Activated gamma-delta T cell treated with Interleukin-2 at 50 U/mL for 16 hours (primary cell): ENCODE results near the gene ACOX1.

Experiments
- DNase-seq: peaks from one replicate; pipeline ENCODE4 v3.0.0-alpha.2; 2020

The ACOX1 gene

DNA sequence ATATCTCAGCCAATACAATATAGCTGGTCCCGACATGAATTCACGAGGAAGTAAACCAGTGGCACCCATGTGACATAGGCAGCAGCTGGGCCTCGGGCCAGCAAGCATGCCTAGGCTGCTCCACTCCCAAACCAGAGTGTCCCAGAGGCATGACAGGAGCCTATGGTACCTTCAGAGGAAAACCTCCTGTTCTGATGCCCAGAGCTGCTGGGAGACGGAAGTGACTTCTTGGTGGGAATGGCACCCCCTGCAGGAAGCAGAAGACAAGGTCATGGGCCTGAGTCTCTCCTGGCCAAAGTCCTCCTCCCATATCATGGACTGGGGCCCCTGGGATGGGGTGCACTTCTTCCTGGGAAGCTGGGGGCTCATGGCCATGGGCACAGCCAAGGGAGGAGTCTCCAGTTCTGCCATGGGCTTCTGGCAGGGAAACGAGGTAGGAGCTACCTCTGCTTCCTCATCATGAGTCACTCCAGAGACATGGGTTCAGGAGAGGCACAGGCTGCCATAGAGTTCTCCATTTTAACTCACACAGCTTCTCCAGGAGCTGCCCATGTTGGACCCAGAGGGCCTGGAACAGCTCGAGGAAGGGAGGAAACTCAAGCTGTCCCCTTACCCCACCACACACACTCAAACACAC, 51.6 kb downstream of the ACOX1 start:
- DNase-seq, result no peak

DNA sequence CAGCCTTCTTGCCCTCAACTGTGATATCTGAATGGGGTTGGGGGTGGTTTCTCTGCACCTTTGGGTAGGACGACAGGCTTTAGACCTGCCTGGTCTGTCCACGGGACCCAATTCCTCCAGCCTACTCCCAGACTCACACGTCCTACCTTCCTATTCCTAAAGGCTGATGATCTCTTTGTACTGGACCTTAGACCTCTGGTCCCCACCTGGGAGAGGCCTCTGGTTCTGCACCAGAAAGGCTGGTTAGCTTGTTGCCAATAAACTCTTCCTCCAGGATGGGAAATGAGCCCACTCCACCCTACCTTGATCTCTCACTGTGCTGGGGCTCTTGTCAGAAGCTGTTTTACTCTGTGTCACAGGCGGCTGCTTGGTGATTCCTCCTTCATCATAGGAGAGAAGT, 52.5 kb downstream of the ACOX1 start:
- no peak for DNase-seq

DNA sequence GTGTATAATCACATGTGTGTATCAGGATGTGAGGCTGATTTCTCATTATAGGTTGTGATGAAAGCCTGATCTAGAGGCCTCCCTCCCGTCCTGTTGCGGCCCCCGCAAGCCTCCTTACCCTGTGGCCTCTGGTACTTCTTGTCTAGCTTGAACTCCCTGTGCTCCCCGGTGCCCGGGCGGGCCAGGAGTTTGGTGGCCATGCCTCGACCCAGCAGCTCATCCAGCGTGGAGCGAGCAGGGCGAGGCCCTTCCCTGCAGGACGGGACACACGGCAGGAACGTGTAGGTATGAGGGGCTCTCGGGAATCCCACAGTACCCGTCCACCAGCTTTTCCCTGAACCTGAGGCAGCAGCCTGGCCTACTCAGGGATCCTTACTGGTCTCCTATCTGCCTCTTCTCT, 53.1 kb downstream of the ACOX1 start:
- DNase-seq, result no peak

DNA sequence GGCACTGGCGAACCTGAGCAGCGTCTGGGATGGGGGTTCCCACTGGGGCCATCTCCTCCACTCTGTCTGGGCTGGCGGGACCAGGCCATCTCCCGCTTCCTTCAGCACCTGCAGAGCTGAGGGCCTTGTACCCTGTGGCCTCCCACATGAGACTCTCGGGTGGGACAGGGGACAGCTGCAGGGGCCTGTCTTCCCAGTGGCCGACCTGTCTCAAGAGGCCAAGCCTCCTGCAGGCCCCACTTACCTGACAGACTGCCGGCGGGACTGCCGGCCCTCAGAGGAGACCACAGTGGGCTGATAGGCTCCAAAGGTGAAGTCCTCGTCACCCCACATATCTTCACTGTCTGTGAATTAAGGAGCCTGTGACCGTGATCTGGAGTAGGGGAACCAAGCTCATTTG, 53.9 kb downstream of the ACOX1 start:
- DNase-seq, result no peak

DNA sequence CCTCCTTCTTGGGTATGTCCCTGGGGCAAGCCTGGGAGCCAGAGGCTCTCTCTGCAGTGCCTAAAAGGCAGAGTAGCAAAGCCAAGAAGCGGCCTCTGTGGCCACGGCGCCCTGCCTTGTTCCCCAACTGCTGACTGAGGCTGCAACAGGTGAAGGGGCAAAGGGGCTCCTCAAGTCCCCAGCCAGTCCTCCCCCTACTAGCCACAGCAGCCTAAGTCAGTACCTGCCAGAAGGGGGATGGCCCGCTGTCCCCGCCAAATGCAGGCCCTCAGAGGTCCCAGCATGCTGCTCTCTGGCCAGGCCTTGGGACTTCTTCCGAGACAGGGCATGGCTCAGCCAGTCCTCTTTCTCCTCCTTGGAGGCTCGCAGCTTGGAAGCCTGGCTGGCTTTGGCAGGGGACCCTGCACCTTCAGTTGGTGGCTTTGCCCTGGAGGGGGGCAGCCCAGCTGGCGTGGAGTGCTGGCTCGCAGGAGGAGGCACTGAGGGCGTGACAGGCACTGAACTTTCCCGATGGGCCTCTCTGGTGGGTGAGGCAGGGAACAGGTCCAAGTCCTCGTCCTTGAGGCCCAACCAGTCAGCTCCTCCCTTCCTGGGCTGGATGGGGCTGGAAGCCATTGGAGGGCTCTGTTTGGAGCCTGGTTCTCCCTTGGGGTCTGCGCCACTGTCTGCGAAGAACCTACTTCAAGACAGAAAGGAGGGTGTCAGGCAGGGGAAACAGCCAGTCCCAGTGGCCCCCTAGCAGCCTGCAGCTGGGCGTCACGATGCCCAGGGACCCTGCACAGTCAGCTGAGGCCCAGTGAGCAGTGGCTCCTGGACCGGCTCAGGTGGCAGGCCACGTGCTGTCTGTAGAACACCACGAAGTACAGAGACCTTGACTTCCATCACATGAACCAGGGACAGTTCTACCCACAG, 55.7 kb downstream of the ACOX1 start:
- no peak for DNase-seq

DNA sequence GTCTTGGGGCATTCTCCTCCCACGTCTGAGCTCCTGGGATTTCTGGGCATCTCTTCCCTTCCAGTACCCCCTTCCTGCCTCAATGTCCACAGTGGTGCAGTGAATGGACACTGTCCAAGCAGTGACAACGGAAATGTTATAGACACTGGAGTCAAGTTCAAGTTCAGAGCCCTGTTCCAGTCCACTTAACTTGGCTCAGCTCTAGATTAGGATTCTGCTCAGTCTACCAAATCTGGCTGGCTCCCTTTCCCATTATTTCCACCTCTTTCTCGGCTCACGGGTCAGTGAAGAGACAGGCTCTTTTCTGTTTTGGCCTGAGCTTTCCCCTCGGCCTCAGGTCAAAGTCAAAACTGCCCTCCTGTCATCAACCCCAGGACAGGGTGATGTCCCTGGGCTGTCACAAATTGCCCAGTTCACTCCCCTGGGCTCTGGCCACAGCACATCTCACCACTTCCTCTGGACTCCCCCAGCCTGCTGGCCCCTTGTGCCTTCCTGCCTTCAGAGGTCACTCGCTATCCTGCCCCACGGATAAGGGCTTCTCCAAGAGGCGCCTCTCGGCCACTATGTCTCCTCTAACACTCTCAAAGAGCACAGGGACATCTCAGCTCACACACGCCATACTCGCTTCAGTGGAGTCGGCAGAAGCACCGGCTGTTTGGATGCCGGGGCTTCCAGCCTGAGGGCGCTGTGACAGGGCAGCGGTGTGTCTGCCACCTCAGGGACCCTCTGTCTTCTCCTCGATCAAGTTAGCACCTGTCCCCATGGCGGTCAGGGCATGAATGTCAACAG, 56.6 kb downstream of the ACOX1 start:
- no peak for DNase-seq

DNA sequence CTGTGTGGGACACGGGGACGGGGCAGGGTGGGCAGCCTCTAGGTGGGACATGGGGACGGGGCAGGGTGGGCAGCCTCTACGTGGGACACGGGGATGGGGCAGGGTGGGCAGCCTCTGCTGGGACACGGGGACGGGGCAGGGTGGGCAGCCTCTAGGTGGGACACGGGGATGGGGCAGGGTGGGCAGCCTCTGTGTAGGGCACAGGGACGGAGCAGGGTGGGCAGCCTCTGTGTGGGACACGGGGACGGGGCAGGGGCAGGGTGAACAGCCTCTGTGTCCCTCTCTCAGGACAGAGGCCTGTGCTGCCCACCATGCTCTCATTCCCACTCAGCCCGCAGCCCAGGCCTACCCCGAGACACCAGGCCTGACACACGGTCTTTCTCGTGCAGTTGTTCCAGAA, 57.4 kb downstream of the ACOX1 start:
- no peak for DNase-seq

DNA sequence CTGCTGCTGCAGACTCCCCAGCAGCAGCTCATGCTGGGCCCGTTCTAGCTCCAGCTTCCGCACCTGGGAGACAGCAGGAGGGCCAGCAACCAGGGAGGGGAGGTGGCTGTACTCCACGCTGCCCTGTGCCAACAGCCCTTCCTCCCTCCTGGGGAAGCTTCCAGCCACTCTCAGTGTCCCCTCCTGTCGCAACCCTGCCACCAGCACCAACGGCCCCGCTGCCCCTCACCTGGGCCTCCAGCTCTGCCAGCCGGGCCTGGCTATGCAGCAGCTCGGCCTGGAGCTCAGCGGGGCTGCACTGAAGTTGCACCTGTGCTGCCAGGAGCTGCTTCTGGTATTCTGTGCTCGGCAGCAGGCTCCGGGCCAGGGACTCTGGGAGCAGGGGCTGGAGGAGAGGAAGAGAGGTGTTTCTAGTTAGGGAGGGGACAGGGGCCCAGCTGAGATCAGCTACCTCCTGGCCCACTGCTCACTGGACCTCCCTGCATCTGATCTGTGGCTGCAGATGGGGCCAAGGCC, 58.9 kb downstream of the ACOX1 start:
- no peak for DNase-seq

DNA sequence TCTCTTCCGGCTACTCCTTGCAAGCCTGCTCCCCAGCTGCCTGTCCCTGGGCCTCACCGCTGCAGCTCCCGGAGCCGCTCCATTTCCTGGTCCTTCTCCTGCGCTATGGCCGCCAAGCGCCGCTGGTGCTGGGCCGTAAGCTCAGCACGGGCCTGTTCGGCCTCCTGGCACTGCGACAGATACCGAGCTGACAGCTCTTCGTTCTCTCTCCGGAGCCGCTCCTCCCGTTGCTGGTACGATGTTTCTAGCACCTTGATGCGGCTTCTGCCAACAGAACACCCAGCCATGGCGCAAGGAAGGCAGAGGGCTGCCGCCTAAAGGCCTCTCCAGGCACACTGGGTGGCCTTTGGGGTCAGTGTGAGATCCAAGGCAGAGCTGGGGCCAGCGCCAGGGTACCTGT, 59.4 kb downstream of the ACOX1 start:
- no peak for DNase-seq

DNA sequence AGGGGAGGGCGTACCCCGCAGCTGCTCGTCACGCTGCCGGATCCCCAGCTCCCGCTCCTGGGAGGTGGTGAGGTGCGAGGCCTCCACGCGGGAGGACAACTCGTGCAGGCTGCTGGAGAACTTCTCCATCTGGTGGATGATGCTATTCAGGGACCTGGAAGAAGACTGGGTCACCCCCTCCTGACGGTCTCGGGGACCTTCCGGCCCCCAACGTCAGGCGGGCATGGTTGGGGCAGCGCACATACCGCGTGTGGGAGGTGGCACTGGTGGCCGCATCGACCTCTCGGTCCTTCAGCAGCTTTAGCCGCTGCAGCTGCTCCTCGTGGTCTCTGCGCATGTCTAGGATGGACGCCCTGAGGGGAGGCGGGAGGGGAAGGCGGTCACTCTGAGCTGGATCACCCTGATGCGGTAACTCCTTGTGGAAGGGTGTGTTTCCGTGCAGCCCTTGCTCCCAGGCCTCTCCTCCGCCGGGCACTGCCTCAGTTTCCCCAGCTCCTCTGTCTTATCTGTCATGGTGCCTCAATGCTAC, 61.0 kb downstream of the ACOX1 start:
- DNase-seq, result no peak

DNA sequence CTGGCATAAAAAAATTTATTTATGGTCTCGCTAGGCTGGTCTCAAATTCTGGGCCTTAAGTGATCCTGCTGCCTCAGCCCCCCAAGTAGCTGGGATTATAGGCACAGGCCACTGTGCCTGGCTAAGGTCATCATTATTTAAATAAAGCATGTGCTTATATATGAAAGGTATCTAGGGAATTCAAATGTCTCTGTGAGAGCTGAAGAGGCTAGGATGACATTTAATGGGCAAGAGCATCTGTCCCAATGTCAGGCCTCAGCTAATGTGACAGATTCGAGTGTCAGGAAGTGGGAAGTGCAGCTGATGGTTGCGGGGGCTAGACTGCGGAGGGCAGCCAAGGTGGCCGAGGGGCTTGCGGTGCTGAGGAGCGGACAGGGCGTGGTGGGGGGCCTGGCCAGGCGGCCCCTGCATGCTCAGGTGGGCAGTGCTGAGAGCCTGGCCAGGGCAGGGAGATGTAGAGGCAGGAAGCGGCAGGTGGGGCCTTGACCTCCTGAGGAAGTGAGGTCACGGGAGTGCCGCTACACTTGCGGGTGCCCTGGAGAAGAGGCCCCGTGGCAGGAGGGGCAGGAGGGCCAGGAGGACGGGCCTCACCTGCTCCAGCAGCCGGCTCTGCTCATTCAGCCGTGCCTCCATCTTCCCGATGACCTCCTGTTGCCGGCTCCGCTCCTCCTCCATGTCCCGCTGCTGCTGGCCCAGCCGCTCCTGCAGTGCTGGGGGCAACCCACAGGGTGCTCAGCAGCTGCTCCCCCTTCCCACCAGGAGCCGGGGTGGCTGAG, 61.6 kb downstream of the ACOX1 start:
- no peak for DNase-seq

DNA sequence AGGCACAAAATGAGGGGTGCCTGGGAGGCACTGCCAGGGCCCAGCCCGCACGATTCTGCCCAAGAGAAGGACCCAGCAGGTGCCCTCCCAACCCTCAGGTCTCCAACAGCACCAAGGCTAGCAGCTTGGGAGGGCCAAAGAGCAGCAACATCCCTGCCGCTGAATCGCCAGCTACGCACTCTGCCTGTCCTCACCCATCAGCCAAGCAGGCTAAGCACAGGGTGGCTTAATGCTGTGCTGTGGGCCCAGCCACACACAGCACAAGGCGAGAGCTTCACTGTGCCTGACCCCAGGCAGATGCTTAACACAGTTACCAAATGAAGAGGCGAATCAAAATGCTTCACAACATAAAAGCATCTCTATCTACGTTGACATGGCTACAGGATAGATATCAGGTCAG, 63.7 kb downstream of the ACOX1 start:
- DNase-seq, result no peak

DNA sequence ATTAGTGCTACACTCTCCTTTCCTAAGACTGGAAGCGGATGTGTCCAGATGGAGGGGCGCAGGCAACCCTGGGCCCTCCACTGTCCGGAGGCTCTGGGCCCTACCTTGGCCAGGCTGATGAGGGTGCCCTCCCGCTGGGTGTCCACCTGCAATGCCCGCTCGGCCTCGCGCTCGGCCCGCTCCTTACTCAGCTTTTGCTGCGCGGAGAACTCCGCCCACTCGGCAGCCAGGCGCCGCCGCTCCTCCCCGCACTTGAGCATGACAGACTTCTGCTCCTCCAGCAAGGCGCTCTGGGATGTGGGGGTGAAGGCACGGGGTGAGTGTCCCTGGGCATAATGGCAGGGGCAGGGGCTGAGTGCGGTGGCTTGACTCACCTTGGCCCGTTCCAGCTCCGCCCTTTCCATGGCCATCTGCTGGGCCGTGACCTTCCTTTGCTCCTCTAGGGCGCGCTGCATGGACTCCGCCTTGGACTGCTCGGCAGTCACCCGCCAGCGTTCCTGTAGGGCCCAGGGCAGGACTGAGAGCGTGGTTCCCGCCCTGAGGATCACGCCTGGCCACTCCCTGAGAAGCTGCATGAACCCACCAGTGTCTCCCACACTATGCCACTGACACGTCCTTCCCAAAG, 64.2 kb downstream of the ACOX1 start:
- DNase-seq, result no peak

DNA sequence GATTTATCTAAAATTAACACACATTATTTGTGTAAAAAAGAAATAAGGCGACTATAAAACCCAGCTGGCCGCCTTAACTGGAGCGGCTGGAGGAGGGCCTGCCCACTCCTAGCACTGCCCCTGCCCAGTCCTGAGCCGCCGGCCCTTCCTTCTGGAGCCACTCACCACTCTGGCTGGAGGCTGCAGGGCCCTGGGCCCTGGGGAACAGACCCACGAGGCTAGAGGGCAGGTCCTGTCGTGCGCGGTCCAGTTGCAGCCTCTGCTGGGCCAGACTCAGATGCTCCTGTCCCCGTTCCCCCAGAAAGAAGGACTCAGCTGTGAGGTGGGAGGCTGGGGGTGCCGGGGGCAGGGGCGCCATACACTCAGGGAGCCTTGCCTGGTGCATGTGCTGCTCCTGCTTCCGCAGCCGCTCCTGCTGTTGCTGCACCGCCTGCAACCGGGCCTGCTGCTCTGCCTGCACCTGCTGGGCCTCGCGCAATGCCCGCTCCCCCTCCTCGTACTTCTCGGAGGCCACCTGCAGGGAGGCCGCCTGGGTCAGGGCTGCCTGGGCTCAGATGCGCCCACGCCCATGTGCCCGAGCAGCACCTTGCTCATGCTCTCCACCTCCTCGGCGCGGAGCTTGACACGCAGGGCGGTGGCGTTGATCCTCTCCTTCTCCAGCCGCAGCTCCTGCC, 65.3 kb downstream of the ACOX1 start:
- DNase-seq, result no peak

DNA sequence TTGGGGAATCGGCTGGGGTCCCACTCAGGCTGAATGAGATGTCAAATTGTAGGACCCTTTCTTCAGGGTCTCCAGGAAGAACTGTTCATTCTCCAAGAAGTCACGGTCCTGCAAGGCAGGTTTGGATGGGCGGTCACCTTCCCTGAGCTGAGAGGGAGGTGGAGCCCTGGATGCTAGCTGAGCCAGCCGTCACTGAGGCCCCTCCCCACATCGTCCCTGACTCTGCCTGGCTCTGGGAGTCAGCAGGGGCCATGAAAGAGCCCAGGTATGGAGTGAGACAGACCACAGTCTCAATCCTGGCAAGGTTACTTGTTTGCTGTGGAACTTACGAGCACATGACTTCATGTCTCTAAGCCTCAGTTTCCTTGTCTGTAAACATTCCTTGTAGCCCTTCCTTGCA, 68.3 kb downstream of the ACOX1 start:
- DNase-seq, result no peak

DNA sequence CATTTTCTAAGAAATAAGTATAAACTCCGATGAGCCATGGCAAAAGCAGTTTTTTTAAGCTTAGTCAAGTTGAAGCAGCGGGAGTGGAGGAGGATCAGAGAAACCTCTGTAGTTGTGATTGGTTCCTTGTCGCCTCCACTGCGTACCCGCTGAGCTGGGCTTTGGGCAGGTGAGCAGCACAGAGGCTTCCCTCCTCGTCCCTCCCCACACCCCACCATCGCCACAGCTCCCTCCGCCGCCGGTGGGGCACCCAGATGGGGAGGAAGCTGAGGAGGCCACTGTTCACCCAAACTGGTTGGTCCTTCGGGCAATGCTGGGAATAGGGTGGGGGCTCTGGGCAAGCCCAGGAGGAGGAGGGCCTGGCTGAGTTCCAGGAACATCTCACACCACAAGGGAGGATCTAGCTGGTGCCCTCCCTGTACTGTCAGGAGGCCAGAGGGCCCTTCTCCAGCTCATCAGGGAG, 69.1 kb downstream of the ACOX1 start:
- no peak for DNase-seq

DNA sequence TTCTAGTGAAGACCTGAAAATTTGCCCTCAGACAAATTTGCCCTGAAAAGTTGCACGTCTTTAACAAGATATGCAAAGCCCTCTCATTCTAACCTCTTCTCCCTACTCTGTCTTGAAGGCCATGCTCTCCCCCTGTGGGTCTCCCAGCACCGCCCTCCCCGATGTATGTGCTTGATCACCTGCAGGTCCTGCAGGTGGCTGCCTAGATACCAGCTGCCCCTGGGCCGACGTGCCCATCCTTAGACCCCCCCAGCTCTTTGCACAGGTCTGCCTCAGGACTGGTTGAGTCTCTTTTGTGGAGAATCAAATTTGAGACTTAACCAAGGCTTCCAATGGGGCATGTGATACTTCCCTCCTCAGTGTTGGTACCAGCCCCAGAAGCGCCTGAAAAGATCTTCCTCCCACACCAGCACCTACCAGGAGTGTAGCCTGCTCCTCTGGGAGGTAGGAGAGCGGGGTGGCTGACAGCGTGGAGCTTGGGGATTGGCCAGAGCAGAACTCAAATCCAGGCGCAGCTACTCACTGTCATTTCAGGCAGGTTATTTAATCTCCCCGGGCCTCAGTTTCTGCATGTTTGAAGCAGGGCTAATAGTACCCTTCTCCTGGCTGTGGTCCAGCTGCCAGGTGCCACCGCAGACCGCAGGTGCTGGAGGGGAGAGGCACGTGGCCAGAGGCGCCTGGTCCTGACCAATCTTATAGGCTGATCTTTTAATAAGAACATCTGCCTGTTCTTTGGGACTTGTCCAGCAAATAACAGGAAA, 69.7 kb downstream of the ACOX1 start:
- no peak for DNase-seq

DNA sequence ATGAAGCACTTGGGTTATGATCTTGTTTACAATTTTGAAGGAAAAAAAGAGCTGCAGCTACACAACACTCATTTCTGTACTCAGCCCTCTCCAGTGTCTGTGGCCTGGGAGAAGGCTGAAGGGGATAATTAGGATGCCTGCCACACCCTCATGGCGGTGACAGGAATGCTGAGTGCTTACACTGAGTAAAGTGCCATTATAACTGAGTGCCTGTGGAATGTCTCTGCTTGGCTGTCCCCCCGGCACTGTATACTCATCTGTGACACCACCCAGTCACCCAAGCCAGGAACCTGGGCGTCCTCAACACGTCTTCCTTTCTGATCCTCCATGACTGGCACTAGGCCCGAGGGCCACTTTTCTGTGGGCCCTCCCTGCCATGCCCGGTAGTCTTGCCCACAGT, 70.8 kb downstream of the ACOX1 start:
- no peak for DNase-seq

DNA sequence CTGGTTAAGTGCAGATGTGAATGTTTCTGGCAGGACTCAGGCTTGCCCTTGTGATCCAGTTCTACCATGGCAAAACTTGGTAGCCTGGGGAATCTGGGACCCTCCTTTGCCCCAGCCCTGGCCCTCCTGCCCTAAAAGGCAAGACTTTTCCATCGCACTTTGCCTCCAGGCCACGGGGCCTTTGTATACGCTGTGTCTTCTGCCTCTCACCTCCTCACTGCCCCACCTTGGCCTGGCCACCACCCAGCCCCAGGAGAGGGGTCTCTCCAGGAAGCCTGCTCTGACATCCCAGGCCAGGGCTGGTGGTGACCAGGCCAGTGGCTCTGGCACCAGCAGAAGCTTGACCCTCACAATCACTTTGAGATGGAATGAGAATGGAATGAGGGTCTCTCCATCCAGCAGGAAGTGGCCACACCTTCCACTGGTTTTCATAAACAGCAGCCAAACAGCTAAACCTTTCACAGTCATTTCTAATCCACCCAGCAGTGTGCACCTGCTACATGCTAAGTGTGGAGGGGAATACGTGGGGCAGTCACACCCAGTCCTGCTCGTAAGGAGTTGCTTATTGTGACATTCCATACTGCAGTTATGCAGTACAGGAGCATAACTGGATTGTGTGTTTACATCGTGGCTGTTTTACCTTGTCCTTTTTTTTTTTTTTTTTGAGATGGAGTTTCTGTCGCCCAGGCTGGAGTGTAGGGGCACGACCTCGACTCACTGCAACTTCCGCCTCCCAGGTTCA, 72.7 kb downstream of the ACOX1 start:
- DNase-seq, result no peak
